M059J (cell line): ENCODE data around the gene SEMA4D. TPM values are rescaled to one million over a fixed set of nuclear protein-coding genes. Genes with fewer than 3 reads are reported as not detected.

Source experiments
- DNase-seq: peaks from one replicate; pipeline ENCODE4 v3.0.0-alpha.2; 2012; ENCODE audit warnings: low read depth
- total RNA-seq: library from RNA; depleted of rRNA; stranded (reverse); fragments of >200 nt; shearing (Covaris generic); gene quantifications from 2 replicates; pipeline ENCODE4 v1.2.3, GENCODE V29; 2014

SEMA4D gene
- total RNA-seq, 1 experiment from 2014 or later: 14.3 TPM

GRCh38 chr9:89466451-89467277 is 31.2 kb downstream of the SEMA4D start:
- no peak for DNase-seq

- no peak for DNase-seq
Measured at GRCh38 chr9:89465726-89466308, 32.1 kb downstream of the SEMA4D start.

GRCh38 chr9:89465001-89465451 is 32.9 kb downstream of the SEMA4D start:
- no peak for DNase-seq

- DNase-seq: peak; percentile 77
Measured at GRCh38 chr9:89464300-89464901, 33.5 kb downstream of the SEMA4D start.

GRCh38 chr9:89462817-89463683 is 34.9 kb downstream of the SEMA4D start:
- DNase-seq: no peak

- no peak for DNase-seq
Measured at GRCh38 chr9:89462199-89462598, 35.7 kb downstream of the SEMA4D start.

- peak; percentile 95 for DNase-seq
Measured at GRCh38 chr9:89461265-89461664, 36.6 kb downstream of the SEMA4D start.

- no peak for DNase-seq
Measured at GRCh38 chr9:89460551-89460950, 37.4 kb downstream of the SEMA4D start.

- no peak for DNase-seq
Measured at GRCh38 chr9:89458768-89459496, 39.0 kb downstream of the SEMA4D start.

- DNase-seq: no peak
Measured at GRCh38 chr9:89457376-89457855, 40.5 kb downstream of the SEMA4D start.

GRCh38 chr9:89455356-89455824 is 42.5 kb downstream of the SEMA4D start:
- DNase-seq: no peak

GRCh38 chr9:89454498-89455355 is 43.2 kb downstream of the SEMA4D start:
- DNase-seq: no peak

- DNase-seq: no peak
Measured at GRCh38 chr9:89453452-89453851, 44.5 kb downstream of the SEMA4D start.

- DNase-seq: no peak
Measured at GRCh38 chr9:89452561-89452960, 45.4 kb downstream of the SEMA4D start.

- no peak for DNase-seq
Measured at GRCh38 chr9:89450213-89450612, 47.7 kb downstream of the SEMA4D start.

- DNase-seq: no peak
Measured at GRCh38 chr9:89449261-89449671, 48.6 kb downstream of the SEMA4D start.

GRCh38 chr9:89448821-89449220 is 49.1 kb downstream of the SEMA4D start:
- DNase-seq: no peak

GRCh38 chr9:89448381-89448780 is 49.5 kb downstream of the SEMA4D start:
- DNase-seq: no peak

- no peak for DNase-seq
Measured at GRCh38 chr9:89447416-89447815, 50.5 kb downstream of the SEMA4D start.

GRCh38 chr9:89446961-89447310 is 51.0 kb downstream of the SEMA4D start:
- no peak for DNase-seq
